AG09319 (cell line): ENCODE measurements around the gene RAB5B.
"Not testable (repeated sequence)": the region's sequence is repeated elsewhere in the genome, so short reads cannot be mapped to it uniquely, and the experiment has no call there.

Experiments used
- DNase-seq: peaks from one replicate; pipeline ENCODE4 v3.0.0-alpha.2; 2010; ENCODE audit warnings: low read depth; ENCODE audit errors: extremely low read depth
- TF ChIP-seq, protein P1 (sequence below): IDR thresholded peaks from 2 replicates; pipeline ENCODE4 v1.5.1; 2011; ENCODE audit warnings: low read depth, mild to moderate bottlenecking, inconsistent platforms, low read length, moderate library complexity

Gene RAB5B

DNA sequence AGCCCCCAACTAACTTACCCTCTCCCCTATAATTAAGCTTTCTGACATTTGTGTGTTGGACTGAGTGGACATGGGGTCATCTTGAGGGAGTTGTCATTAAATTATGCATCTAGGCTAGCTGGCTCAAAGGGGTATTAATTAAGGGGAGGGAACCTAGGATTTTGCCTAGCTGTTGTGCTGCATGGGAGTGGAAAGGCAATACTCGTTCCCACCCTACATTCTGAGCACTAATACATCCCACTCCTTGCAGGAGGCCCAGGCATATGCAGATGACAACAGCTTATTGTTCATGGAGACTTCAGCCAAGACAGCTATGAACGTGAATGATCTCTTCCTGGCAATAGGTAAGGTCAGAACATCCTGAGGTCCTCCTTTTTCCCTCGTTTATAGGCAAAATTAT lies 17.2 kb downstream of the RAB5B start:
- DNase-seq, result no peak
- TF ChIP-seq, protein P1, sequence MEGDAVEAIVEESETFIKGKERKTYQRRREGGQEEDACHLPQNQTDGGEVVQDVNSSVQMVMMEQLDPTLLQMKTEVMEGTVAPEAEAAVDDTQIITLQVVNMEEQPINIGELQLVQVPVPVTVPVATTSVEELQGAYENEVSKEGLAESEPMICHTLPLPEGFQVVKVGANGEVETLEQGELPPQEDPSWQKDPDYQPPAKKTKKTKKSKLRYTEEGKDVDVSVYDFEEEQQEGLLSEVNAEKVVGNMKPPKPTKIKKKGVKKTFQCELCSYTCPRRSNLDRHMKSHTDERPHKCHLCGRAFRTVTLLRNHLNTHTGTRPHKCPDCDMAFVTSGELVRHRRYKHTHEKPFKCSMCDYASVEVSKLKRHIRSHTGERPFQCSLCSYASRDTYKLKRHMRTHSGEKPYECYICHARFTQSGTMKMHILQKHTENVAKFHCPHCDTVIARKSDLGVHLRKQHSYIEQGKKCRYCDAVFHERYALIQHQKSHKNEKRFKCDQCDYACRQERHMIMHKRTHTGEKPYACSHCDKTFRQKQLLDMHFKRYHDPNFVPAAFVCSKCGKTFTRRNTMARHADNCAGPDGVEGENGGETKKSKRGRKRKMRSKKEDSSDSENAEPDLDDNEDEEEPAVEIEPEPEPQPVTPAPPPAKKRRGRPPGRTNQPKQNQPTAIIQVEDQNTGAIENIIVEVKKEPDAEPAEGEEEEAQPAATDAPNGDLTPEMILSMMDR, result no peak

DNA sequence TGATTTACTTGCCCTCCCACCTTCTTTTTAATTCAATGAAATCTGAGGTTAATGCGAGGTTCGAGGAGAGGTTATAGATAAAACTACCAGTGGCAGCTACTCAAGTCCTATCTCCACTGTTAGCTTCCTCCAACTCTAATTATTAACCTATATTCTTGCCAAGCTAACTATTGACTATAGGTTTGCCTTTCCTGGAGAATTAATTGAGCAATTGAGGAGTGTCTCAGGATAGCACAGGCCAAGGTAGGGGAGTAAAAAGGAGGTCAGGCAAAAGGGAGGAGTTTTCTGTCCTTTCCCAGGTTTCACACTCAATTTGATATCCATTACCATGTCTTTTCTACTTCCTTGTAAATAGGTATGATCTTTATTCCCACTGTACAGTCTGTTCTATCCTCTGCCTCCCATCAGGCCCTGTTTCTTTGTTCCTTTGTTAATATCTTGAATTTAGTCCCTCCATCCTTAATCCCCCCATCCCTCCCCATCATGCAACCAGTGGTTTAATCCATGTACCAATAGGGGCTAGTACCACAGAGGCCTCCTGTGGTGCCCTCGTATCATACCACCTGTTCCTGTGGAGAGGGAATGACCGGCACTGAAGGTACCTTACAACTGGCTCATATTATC lies 19.5 kb downstream of the RAB5B start:
- DNase-seq, result no peak
- TF ChIP-seq, protein P1, result no peak

DNA sequence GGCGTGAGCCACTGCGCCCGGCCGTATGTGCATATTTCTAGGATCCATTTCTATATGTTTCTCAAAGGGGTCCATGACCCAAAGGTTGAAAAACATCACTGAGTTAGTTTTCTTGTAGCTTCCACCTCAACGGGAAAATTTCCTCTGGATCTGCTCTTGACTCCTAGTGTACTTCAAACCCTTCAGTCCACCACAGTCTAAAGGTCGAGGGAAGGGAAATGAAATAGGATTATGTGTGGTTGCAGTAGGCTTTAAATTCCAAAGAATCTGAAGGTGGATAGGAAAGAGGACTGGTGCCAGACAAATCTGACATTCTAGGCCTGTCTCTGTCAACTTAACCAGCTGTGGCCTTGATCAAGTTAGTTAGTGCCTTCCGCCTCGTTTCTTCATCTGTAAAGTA lies 21.5 kb downstream of the RAB5B start:
- no peak for DNase-seq
- TF ChIP-seq, protein P1, result no peak

DNA sequence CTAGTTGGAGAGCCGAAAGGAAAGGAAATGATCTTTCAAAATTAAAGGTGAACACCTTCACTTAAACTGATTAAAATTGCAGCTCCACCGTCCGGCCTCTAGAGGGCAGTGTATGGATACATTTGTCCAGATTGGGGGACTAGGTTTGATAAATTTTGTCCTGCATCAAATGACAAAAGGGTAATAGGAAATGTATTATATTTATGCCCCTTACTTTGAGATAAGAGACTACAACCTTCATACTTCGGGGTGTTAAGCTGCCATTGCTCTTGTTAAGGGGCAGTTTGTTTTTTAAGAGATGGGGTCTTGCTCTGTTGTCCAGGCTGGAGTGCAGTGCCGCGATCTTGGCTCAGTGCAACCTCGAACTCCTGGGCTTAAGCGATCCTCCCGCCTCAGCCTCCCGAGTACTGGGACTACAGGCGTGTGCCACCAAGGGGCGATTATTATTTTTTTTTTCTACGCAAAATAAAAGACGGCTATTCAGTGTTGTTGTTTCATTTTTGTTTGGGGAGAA lies 22.4 kb downstream of the RAB5B start:
- TF ChIP-seq, protein P1, result peak; percentile 83
- no peak for DNase-seq

DNA sequence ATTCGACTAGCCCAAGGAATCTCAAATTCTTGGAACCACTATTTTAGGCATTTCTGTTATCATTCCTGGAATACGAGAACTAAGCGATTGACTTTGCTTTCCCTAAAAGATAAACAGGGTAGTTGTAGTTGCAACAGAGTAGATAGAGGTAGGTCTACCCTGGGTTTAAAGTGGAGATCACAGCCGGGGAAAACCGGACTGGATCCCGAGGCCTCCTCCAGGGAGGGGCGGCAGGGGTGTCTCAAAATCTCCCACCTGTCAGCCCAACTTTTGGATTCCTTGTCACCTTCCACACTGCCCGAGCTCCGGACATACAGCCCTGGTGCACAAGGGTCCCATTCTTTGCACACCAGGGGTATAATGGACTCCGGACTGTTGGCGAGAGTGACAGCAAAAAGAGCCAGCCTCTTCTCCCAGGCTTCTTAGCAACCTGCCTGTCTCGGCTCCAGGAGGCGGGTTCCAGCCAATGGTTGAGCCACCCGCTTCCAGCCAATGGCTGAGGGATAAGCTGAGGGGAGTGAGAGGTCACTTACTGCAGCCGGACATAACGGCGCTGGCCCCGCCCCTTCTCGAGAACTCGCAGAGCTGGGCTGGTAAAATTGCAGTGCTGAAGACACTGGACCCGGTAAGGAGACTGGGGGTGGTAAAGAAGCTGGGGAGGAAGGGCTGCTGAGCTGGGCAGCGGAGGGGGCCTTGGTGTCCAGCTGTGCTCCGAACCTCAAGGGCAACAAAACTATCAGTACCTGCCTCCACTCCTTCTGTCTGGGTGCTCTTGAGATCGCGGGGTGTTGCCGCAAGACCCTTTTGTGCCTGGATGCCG lies 23.0 kb downstream of the RAB5B start, which contains the start of gene SUOX:
SUOX (plus strand) TSS at position 562 of the 820 bp plus-strand sequence. CDS start 4,946 bp downstream, outside the sequence.
- TF ChIP-seq, protein P1, result no peak
- peak; percentile 88 for DNase-seq

DNA sequence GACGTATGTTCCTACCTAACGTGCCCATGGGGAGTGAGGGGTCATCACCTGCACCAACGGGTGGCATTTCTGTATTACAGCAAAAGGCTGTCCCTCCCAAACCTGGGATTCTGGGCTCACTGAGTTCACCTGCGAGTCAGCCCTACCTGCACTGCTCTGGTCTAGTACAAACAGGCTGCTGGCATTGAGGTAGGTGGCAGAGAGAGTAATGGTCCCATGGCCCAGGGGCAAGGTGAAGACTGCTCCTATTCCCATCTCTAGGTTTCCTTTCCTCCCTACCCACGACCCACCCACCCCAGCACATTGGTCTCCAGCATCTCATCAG lies 23.6 kb downstream of the RAB5B start:
- TF ChIP-seq, protein P1, result no peak
- no peak for DNase-seq

DNA sequence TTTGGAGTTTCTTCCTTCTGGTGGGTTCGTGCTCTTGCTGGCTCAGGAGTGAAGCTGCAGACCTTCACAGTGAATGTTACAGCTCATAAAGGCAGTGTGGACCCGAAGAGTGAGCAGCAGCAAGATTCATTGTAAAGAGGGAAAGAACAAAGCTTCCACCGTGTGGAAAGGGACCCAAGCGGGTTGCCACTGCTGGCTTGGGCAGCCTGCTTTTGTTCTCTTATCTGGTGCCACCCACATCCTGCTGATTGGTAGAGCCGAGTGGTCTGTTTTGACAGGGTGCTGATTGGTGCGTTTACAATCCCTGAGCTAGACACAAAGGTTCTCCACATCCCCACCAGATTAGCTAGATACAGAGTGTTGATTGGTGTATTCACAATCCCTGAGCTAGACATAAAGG lies 25.6 kb downstream of the RAB5B start:
- DNase-seq, result not testable (repeated sequence)

DNA sequence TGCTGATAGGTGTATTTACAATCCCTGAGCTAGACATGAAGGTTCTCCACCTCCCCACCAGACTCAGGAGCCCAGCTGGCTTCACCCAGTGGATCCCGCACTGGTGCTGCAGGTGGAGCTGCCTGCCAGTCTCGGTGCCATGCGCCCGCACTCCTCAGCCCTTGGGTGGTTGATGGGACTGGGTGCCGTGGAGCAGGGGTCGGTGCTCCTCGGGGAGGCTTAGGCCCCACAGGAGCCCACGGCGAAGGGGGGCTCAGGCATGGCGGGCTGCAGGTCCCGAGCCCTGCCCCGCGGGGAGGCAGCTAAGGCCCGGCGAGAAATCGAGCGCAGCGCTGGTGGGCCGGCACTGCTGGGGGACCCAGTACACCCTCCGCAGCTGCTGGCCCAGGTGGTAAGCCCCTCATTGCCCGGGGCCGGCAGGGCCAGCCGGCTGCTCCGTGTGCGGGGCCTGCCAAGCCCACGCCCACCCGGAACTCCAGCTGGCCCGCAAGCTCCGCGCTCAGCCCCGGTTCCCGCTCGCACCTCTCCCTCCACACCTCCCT lies 26.2 kb downstream of the RAB5B start:
- not testable (repeated sequence) for DNase-seq
